Tongue (tissue), 2 donors: ENCODE results near the gene ITGAV. TPM values are rescaled to one million over a fixed set of nuclear protein-coding genes. Genes with fewer than 3 reads are reported as not detected.

Source experiments
- DNase-seq: peaks from one replicate; pipeline ENCODE4 v3.0.0-alpha.2; 2015
- total RNA-seq: library from RNA; depleted of rRNA; stranded (reverse); fragments of >200 nt; gene quantifications from one replicate; pipeline ENCODE4 v1.2.3, GENCODE V29; 2014

The ITGAV gene
- total RNA-seq, 1 donor from 2014 or later = 117 TPM

- no peak for DNase-seq
Observed at GRCh38 chr2:186670831-186671230, 81.0 kb downstream of the ITGAV start.

DNA sequence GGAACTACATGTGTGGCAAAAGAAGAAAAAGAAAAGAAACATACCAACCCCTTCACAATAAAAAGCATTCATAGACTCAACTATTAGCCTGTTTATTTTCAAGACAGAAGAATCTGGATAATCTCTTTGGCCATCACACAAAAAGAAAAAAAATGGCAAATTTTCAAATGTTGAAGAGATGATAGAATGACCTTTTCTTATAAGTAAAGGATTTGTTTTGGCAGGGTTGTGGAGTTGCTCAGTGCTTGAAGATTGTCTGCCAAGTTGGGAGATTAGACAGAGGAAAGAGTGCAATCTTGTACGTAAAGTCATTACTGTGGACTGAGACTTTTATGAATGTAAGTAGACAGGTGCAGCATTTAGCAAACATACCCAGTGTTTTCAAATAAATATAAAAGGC, 85.5 kb downstream of the ITGAV start:
- peak; percentile 7 for DNase-seq

GRCh38 chr2:186683341-186683740, 93.5 kb downstream of the ITGAV start:
- no peak for DNase-seq

GRCh38 chr2:186687807-186688211, 98.0 kb downstream of the ITGAV start:
- DNase-seq = peak; percentile 31

- DNase-seq = no peak
Observed at GRCh38 chr2:186688813-186689212, 99.0 kb downstream of the ITGAV start.

- DNase-seq = no peak
Observed at GRCh38 chr2:186690786-186691185, 100.9 kb downstream of the ITGAV start.

DNA sequence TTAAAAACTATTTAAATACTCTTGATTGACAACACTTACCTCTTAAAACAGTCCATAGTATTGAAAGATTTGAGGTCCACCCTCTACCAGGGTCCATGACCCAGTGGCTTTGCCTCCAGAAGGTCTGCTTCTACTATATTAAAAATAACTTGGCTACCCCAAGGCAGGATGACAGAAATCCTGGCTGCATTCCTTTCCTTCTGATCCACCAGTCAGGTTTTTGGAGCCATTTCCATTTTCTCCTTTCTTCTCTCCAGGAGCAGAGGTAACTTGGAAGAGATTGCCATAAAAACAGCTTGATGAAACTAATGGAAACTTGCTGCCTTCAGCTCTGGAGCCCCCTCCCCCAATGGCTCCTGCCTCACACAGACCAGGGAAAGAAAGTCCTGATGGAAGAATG, 101.4 kb downstream of the ITGAV start:
- peak; percentile 40 for DNase-seq

DNA sequence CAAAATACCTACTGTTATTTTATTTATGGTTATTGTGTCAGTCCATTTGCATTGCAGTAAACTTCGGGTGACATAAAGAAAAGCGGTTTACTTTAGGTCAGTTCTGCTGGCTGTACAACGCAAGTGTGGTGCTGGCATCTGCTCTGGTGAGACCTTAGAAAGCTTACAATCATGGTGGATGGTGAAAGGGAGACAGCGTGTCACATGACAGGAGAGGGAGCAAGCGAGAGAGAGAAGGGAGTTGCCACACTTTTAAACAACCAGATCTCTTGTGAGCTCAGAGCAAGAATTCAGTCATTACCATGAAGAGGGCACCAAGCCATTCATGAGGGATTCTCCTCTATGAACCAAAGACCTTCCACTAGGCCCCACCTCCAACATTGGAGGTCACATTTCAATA, 102.0 kb downstream of the ITGAV start:
- DNase-seq = no peak

- DNase-seq = peak; percentile 19
Observed at GRCh38 chr2:186693446-186693832, 103.6 kb downstream of the ITGAV start.

DNA sequence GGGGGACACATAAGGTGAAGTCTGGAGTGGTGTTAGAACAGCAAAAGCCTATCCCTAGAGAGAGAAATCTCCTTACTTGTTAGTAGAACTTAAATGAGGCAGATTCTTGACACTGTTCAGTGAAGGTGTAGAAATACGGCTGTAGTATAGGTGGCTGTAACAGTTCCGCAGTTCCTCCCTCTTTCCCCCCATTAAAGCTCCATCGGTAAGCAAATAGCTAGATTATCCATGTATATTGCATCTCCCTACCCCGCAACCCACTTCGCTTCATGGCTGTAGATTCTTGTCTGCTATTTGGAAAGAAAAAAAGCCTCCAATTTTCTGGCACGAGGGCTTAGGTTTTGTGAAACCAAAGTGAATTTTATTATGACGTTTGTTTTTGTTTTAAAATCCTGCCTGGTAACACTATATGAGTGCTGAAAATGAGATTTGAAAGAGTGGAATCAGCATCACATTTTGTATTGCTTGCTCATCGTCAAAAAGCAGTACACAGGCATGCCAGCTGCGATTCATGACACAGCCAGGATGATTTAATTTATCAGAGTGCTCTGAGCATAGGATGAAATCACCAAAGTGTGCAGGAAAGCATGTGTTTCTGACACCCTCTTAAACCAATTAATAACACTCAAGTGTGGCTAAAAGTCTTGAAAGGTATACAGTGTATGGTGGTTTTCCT, 105.4 kb downstream of the ITGAV start:
- peak; percentile 59 for DNase-seq

DNA sequence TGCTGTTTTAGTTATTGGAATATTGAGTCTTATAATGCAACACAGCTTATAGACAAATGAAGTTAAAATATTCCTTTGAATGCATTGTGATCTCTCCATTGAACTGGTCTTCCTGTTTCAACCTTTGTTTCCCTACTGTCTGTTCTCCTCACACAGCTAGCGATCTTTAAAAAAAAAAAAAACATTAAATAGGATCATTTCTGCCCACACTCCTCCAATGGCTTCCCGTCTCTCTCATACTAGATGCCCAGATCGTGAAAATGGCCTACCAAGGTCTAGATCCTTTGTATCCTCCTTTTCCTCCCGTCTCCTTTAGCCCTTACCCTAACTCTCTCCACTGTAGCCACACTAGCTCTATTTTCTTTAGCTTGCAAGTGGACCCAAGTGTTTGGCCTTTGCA, 106.4 kb downstream of the ITGAV start:
- DNase-seq = no peak

- no peak for DNase-seq
Observed at GRCh38 chr2:186696804-186697203, 106.9 kb downstream of the ITGAV start.

DNA sequence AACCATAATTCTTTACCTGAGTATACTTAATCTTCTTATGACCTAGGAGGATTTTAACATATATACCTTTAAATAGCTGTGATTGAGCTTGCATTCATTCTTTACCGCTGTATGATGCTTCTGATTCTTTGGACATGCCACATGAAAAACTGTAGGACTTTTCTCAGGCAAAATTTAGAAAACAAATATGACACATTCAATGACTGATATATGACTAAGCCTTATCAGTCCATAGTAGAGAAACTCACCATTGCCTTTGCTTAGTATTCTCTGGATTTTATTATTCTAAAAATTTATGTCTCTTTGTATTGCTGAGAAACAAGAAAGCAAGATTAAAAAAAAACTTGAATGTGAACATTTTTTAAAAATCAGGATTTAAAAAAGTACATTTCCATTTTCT, 107.7 kb downstream of the ITGAV start:
- no peak for DNase-seq

DNA sequence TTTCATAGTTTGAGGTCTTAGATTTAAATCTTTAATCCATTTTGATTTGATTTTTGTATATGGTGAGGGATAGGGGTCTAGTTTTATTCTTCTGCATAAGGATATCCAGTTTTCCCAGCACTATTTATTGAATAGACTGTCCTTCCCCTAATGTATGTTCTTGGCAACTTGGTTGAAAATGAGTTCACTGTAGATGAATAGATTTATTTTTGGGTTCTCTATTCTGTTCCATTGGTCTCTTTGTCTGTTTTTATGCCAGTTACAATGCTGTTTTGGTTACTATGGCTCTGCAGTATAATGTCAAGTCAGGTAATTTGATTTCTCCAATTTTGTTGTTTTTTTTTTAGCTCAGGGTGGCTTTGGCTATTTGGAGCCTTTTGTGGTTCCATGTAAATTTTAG, 109.9 kb downstream of the ITGAV start:
- no peak for DNase-seq

GRCh38 chr2:186702006-186702405, 112.2 kb downstream of the ITGAV start:
- no peak for DNase-seq

GRCh38 chr2:186702501-186702900, 112.6 kb downstream of the ITGAV start:
- DNase-seq = no peak

DNA sequence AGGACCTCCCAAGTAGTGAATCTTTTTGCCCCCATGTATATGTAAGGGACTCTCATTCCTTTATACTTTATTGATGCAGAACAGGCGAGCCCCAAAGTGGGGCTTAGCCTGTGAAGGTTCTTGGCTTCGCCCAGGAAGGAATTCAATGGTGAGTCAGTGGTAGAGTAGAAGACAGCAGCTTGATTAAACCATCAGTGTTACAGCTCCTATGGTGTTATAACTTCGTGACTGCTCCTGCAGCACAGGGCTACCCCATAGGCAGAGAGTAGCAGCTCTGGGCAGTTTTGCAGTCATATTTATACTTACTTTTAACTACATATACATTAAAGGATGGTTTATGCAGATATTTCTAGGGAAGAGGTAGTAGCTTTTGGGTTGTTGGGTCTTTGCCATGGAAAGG, 115.0 kb downstream of the ITGAV start:
- DNase-seq = no peak

DNA sequence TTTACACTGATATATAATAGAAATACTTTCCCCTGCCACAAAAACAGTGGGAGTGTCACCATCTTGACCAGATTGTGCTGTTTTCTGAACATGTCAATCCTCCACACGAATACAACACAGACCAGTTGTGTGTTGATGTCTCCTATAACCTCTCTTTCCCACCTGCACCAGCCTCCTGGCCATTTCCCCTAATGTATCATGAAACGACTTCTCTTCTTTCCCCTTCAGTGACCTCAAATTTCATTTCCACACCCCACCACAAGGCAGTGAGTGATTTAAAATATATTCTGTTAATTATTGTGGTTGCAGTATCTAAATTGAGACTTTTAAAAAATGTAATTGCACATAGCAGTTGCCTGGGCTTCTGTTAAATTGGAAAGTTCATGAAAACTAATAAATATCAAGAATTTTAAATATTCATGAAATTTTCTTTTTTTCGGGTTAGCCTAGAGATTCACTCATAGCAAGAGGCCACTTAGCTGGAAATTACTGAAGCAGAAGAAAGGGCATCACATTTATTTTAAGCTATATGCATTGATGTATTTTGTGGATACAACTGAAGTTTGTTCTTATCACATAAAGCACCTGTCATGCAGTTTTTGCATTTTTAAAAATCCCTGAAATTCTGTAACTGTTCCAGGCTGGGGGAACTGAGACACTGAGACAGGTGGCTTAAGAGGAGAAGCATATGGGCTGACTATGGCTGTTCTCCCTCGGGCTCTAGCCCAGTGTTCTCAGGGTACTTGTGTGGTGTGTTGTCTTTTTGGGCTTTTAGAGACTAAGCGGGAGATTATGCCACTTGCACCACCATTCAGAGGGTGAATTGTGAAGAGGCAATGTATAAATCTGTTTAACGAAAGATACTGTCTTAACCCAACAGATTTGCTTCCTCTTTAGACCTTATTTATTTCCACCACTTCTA, 119.9 kb downstream of the ITGAV start:
- no peak for DNase-seq

- no peak for DNase-seq
Observed at GRCh38 chr2:186713691-186714090, 123.8 kb downstream of the ITGAV start.

- DNase-seq = no peak
Observed at GRCh38 chr2:186714611-186715010, 124.8 kb downstream of the ITGAV start.

DNA sequence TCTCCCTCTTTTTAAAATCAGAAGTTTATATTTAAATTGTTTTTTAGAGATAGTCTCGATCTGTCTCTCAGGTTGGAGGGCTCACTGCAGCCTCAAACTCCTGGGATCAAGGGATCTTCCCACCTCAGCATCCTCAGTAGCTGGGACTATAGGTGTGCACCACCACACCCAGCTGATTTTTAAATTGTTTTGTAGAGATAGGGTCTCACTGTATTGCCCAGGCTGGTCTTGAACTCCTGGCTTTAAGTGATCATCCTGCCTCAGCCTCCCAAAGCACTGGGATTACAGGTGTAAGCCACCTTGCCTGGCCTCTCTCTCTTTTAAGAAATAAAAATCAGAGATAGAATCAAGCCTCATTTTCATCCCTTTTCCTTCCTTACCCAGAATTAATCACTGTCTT, 126.1 kb downstream of the ITGAV start:
- DNase-seq = no peak

DNA sequence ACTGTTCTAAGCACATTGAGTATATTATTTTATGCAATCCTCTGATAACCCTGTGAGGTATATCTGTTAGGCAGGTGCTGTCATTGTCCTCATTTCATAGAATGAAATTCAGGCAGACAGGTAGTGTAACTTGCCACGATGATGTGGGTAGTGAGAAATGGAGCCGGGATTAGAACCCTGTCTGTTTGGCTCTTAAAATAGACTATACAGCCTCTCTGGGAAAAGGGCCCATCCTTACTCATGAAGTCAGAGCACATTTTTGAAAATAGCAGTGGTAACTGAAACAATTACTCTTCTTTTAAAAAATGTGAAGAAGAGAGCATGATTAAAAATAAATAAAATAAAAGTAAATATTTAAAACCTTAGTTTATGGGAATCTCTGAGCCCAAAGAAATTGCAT, 127.0 kb downstream of the ITGAV start:
- DNase-seq = no peak

DNA sequence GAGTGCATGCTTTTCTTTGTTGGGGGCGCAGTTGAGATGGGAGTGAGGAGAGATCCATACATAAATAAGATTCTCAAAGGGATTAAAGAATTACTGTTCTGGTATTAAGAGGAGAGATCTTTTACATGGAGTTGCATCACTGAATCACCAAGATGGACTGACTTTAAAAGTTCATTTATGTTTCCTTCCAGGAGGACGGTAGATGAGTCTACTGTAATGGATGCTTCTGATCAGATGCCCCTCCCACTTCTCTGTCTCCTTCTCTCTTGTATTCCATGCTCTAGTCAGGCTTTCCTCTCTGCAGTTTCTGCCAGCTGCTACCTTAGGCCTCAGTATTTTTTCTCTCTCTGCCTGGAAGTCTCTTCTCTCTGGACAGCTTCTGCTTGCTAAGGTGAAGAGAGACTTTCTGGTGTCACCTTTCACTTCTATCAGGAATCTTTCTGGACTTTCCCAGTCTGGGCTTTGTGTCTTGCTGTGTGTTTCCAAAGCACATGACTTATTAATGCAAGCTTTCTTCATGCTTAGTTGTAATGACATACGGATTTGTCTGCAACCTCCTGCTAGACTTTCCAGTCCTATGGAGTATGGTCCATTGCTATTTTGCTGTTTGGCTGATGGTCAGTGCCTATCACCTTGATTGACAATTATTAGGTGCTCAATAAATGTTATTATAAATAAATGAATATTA, 127.6 kb downstream of the ITGAV start:
- peak; percentile 11 for DNase-seq
